Smooth muscle cell of the brain vasculature (primary cell): ENCODE data around the gene LPCAT3.
"Not testable (repeated sequence)": the region's sequence is repeated elsewhere in the genome, so short reads cannot be mapped to it uniquely, and the experiment has no call there.

Experiments used
- DNase-seq: peaks from one replicate; pipeline ENCODE4 v3.0.0-alpha.2; 2012; ENCODE audit warnings: low read depth, low spot score

Gene LPCAT3

DNA sequence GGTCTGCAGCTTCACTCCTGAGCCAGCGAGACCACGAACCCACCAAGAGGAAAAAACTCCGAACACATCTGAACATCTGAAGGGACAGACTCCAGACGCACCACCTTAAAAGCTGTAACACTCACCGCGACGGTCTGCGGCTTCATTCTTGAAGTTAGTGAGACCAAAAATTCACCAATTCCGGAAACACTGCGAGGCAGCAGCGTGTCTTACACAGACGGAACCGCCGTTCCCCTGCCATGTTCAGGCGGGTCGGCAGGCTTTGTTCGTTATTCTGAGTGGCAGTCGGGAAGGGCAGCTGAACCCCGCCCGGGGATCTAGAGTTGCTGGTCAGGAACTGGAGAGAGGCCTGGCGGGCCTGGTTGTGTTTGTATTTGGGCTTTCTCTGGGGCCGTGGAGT lies 20.3 kb upstream of the LPCAT3 start:
- no peak for DNase-seq

DNA sequence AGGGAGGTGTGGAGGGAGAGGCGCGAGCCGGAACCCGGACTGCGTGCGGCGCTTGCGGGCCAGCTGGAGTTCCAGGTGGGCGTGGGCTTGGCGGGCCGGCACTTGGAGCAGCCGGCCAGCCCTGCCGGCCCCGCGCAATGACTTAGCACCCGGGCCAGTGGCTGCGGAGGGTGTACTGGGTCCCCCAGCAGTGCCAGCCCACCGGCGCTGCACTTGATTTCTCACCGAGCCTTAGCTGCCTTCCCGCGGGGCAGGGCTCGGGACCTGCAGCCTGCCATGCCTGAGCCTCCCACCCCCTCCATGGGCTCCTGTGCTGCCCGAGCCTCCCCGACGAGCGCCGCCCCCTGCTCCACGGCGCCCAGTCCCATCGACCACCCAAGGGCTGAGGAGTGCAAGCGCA lies 19.1 kb upstream of the LPCAT3 start:
- DNase-seq, result not testable (repeated sequence)

DNA sequence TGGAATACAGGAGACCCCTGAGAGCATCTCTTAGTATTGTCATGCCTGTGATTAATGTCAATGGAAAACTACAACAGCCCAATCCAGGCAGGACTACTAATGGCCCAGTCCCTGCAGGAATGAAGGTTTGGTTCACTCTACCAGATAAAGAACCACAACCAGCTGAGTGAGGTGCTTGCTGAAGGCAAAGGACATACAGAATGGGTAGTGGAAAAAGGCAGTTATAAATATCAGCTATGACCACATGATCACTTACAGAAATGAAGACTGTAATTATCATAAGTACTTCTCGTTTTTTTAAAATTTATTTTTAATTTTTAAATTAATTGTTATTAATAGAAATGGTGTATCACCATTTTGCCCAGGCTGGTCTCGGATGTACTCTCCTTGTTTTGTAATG lies 17.2 kb upstream of the LPCAT3 start:
- no peak for DNase-seq

DNA sequence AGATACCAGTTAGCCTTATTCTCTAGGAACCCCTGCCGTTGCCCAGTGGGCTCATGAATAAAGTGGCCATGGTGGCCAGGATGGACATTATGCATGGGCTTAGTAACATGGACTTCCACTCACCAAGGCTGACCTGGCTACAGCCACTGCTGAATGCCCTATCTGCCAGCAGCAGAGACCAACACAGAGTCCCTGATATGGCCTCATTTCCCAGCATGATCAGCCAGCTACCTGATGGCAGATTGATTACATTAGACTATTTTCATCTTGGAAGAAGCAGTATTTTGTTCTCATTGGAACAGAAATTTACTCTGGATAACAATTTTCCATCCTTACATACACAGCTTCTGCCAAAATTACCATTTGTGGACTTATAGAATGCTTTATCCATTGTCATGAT lies 16.2 kb upstream of the LPCAT3 start:
- DNase-seq, result no peak

DNA sequence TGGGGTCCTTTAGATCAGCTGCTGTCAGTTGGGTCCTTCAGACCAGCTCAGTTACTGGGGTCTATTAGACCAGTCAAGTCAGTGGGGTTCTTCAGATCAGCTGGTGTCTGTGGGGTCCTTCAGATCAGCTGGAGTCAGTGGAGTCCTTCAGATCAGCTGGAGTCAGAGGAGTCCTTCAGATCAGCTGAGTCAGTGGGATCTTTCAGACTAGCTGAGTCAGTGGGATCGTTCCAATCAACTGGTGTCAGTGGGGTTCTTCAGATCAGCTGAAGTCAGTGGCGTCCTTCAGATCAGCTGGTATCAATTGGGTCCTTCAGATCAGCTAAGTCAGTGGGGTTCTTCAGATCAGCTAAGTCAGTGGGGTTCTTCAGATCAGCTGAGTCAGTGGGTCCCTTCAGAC lies 14.7 kb upstream of the LPCAT3 start:
- DNase-seq, result no peak

DNA sequence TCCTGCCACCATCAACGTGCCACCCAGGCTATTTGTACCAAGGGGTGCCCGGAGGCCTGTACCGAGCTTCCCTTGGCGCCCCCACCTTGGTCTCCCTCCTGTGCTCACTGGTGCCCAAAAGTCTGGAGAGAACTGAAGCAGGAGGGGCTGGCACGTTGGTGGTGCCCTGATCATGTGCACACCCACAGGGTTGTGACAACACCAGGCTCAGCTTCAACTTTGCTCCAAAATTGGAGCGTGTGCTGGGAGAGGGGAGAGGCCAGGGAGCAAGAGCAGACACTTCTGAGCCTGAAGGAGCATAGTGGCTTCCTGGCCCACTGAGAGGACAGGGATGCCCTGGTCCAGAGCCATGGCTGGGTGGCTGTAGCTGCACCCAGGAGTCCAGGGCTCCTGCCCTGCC lies 13.0 kb upstream of the LPCAT3 start:
- no peak for DNase-seq

DNA sequence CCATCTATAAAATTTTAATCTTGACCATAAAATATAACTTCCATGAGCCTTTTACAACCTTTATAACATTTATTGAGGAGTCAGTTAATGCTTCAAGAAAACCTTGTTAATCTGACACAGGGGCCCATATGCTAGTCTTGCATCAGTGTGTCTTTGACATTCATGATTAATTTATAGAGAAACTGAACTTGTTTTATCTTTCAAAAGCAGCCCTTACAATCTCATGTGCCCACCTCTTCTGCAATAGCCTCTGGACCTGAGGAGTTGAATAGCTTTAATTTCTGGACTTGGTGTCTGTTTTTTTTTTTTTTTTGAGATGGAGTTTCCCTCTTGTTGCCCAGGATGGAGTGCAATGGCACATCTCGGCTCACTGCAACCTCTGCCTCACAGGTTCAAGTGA lies 8.6 kb upstream of the LPCAT3 start:
- no peak for DNase-seq

DNA sequence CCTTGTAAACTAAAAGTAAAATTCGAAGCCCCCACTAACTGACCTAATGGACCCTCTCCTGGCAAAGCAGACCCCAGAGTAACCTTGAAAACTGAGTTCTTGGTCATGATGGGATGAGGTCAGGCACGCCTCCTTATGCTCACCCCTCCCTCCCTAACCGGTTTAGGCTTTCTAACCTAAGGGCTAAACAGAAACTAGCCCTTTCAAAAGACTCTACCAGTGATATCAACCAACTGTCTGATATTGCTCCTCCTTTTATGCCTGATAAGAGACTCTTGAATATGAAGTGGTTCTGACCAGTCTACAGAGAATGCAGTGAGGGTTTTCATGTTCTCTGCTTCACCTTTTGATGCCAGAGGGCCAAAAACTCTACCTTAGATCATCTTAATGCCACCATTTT lies 4.8 kb upstream of the LPCAT3 start:
- no peak for DNase-seq

DNA sequence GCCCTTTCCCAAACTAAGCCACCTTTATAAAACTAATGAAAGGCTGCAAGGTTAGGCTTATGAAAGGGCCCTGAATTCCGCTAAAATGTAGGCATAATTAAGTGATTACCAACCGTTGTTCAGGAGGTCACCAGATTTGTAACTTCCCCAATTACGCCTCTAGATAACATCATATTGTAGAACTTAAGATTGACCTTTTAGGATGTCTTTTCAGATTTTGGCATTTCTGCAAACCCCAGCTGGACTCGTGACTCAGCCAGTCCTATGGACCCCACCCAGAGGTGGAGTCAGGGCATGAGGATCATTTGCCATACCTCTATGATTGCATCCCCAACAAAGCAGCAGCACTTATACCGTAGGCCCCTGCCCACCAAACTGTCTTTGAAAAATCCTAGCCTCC lies 3.7 kb upstream of the LPCAT3 start:
- DNase-seq, result no peak

DNA sequence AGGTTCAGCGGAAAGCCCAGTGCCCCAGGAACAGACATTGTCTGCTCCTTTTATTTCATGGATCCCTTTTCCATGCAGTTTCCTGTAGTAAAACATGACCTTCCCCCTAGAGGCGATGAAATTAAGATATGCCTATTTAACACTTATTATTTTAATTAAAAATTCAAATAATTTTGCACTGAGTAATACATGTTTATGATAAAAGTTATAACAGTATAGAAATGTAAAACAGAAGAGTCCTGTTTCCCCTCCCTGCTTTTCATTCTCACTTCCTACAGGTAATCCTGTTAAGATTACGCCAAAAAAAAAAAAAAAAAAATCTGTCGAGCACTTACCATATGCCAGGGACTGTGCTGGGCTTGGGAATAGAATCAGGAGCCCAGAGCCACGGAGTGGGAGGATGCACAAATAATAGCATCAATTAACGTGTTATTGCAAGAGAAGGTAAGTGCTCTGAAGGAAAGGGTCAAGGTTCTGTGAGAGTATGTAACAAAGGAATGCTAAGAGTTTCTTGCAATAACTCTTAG lies 830 bp upstream of the LPCAT3 start:
- DNase-seq, result no peak

DNA sequence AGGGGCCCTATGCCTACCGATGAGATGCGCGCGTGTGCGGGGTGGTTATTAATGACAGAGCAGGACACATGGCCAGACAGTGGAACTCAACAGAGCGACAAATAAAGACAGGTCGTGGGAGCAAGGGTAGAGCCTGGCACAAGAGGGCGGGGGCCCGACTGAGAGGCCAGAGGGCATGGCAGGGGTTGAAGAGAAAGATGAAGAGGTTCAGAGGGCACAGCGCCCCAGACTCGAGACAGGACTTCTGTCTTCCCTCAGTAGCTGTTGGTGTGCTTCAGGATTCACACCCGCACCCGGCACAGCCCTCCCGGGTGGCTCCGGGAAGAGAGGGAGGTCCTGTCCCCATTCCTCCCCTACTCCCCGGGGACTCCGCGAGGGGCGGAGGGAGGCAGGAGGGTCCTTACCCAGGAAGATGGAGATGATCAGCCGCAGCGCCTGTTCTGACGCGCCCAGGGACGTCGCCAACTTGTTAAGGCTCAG lies 366 bp downstream of the LPCAT3 start:
- DNase-seq, result no peak

DNA sequence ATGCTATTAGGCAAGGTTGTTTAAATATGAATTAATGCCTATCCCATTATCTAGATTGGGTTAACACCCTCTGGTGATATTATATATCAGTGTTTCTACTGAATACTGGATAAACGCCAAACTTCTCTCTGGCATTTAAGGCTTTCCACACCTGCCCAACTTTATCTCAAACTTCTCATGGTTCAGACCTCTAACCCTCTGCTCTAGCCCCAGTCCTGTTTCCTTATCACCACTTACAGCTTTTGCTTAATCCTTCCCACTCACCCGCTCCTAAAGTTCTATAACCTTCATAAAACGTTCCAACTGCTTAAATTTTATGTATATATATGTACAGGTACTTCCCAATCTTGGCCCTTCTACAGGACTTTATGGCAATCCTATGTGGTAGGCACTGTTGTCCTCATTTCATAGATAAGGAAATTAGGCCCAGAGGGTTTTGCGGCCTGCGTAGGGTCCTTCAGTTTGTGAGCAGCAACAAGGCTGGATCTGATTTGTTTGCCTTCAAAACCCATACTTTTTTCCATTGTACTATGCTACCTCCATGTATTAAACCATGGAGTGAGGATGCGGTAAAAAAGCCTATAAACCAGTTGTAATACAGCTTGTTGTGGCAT lies 1.2 kb downstream of the LPCAT3 start:
- no peak for DNase-seq

DNA sequence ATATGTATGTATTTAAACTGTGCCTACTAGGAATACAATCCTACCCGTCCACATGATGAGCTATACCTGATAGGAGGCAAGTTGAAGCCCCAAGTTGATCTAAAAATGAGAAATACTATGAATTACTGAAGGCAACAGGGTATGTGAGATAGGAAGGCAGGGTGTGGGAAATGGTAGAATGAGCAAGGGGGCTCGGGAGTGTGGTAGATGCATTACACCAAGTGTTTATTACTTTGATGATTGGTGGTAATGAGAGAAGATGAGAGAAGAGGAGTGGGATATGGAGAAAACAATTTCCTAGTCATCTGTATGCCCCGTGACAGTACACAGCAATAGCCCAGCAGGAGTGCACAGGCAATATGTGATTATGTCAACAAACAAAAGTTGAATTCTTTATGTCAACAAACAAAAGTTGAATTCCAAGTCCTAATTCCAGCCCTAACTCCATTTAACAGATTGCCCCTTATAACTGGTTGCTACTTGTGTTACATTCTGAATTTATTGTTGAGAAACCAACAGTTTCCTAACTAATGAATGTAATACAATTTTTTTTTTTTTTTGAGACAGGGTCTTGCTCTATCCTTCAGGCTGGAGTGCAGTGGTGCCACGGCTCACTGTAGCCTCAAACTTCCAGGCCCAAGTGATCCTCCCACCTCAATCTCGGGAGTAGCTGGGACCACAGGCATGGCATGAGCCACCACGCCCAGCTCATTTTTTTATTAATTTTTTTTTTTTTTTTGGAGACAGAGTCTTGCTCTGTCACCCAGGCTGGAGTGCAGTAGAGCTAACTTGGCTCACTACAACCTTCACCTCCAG lies 2.5 kb downstream of the LPCAT3 start:
- peak; percentile 39 for DNase-seq

DNA sequence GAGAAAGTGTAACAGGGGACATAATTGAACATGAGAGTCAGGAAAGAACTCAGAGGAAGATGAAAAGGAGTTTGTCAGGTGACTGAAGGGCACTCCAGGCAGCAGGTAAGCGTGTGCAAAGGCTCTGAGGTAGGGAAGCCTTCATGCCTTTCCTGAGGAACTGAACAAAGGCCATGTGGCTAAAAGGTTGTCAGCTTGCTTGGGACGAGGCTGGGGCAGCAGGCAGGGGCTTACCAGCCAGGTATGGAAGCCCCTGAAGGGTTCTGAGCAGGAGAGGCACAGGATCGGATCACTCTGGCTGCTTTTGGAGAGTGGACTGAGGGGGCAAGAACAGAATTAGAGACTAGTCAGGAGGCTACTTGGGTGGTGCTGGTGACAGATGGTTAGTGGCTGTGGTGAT lies 5.2 kb downstream of the LPCAT3 start:
- no peak for DNase-seq

DNA sequence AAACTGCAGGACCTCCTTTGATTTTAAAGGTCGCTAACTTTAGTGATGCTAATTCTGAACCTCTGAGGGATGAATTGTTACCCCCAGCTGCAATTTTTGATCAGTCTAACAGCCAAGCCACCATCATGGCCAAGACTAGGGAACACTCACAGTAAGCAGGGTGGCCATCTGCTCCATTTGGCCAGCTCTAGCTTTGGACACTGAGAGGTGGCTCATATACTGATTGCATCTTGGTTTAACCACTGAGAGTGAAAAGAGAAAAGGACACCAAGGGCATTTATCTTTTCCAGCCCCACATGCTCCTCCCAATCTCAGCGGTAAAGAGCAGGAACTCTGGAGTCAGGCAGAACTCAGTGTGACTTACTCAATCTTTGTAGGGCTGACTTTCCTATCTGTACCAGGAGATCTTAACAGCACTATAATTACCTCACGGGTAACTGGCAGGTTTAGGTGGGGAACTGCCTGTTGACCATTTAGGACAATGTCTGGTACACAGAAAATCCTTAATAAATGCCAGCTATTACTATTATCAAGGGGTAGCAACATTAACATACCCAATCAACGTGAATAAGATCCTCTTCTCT lies 6.2 kb downstream of the LPCAT3 start:
- DNase-seq, result no peak

DNA sequence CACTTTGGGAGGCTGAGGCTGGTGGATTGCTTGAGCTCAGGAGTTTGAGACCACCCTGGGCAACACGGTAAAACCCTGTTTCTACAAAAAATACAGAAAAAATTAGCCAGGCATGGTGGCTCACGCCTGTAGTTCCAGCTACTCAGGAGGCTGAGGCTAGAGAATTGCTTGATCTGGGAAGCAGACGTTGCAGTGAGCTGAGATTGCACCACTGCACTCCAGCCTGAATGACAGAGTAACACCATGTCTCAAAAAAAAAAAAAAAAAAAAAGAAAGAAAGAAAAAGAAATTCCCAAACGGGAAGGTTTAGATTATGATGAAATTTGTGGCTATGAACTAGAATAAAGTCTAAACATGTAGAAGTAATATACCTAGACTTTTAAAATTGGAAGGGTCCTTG lies 6.9 kb downstream of the LPCAT3 start:
- not testable (repeated sequence) for DNase-seq

DNA sequence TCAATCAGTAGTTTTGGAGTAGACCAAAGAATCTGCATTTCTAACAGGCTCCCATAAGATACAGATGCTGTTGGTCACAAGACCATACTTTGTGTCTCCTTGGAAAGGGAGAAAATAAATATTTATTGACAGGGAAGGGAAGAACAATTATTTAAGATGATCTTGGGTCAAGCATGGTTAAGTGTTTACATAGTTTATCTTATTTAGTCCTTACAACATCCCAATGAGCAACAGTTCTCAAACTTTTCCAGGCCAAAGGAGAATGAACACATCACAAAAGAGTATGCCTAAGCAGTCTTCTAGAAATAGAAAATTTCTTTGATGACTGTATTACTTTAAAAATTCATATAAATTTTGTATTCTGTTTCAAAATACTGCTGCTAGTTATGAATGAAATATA lies 8.8 kb downstream of the LPCAT3 start:
- no peak for DNase-seq

DNA sequence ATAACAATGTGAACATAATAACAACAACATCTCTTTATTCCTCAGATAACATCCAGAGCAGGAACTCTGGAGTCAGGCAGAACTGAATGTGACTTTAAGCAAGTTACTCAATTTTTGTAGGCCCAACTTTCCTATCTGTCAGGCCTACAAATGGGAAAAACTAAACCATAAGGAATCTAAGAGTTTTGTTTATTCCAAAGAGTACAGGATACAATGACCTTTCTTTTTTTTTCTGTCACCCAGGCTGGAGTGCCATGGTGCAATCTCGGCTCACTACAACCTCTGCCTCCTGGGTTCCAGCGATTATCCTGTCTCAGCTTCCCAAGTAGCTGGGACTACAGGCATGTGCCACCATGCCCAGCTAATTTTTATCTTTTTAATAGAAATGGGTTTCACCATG lies 9.4 kb downstream of the LPCAT3 start:
- DNase-seq, result no peak

DNA sequence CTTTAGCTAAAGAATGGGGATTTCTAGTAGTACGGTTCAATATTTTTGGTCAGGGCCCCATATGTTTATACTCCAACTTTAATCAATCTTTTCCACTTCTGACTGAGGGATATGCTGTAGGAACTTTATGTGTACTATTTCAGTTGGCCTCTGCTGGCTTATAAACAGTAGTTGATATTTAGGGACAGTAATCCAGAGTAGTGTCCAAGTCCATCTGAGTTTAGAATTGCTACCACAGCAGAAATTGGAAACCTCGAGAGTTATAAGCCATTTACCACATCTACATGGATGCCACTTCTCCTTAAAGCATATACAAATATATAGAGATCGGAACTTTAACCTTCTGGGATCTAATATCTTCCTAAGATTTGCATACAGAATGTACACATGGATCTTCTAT lies 11.6 kb downstream of the LPCAT3 start:
- no peak for DNase-seq

DNA sequence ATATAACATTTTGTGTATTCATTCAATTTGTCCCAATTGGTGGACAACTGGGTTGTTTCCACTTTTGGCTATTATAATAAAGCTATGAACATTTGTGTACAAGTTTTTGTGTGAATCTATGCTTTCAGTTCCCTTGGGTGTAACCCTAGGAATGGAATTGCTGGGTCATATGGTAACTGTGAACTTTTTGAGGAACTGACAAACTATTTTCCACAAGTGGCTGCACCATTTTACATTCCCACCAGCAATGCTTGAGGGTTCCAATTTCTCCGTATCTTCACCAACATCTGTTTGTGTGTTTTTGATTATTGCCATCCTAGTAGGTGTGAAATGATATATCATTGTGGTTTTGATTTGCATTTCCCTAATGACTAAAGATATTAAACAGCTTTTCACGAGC lies 13.0 kb downstream of the LPCAT3 start:
- no peak for DNase-seq

DNA sequence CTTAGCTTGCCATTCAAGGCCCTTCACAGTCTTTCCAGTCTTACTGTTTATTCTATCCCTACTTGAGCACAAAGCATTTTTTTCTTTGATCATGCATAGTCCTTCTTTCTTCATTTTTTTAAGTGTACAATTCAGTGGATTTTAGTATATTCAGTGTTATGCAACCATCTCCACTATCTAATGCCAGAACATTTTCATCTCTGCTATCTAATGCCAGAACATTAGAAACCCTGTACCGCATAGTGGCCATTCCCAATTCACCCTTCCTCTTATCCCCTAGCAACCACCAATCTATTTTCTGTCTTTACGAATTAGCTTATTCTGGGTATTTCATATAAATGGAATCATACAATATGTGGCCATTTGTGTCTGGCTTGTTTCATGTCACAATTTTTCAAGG lies 13.4 kb downstream of the LPCAT3 start:
- DNase-seq, result no peak

DNA sequence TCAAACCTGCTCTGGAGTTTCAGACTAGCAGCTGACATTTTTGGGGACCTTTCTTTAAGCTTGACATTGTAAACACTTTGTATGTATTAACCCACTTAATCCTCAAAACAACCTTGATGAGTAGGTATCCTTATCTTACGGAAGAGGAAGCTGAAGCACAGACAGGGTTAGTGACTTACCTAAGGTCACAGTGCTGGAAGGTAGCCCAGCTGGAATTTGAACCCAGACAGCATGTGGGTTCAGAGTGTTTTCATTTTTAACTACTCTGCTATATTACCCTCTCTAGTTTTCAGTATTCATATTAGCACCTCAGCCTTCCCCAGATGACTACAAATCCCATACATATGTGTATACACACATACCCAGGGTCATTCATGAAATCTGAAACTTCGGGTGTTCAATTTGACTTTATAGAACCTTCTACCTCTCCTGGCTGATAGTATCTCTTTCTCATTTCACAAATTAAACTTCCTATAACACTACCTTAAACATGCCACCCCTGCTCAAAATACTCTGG lies 13.9 kb downstream of the LPCAT3 start:
- no peak for DNase-seq
